Measurements from ENCODE around the gene C8A. TPM values are rescaled to one million over a fixed set of nuclear protein-coding genes. Genes with fewer than 3 reads are reported as not detected.

Gene C8A
- total RNA-seq, 1 experiment from 2014 or later, result 0.13 TPM

DNA sequence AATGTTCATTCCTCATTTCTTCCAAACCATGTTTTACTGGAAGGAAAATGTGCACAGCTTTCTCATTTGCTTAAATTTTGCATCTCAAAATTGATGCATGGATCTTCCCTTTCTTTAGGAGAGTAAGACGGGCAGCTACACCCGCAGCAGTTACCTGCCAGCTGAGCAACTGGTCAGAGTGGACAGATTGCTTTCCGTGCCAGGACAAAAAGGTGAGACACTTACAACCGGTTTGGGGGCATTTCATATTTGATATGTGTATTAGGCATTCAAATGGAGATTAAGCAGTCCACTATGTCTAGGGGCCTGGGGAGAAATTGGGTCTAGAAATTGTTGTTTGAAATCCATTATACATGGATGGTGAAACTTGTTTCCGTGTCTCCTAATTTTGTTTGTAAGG is 12.9 kb downstream of the C8A start (continued):
- TF ChIP-seq, protein P1, sequence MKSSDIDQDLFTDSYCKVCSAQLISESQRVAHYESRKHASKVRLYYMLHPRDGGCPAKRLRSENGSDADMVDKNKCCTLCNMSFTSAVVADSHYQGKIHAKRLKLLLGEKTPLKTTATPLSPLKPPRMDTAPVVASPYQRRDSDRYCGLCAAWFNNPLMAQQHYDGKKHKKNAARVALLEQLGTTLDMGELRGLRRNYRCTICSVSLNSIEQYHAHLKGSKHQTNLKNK (CRISPR knock-in tag; IDR thresholded peaks at IDR 0.05), result no peak
- TF ChIP-seq ZNF416 (CRISPR knock-in tag; IDR thresholded peaks at IDR 0.05) (no peak), HMGA2 (CRISPR knock-in tag; IDR thresholded peaks at IDR 0.05) (no peak), TCF7 (CRISPR knock-in tag; IDR thresholded peaks at IDR 0.05; ENCODE audit: low read depth) (no peak), ESRRA (CRISPR knock-in tag; IDR thresholded peaks at IDR 0.05; ENCODE audit: borderline replicate concordance) (no peak), NR2C2 (CRISPR knock-in tag; IDR thresholded peaks at IDR 0.05) (no peak), JUN (CRISPR knock-in tag; IDR thresholded peaks at IDR 0.05) (no peak), NFATC4 (CRISPR knock-in tag; IDR thresholded peaks at IDR 0.05) (no peak), RELA (CRISPR knock-in tag; IDR thresholded peaks at IDR 0.05; ENCODE audit: borderline replicate concordance) (no peak), ZNF423 (CRISPR knock-in tag; IDR thresholded peaks at IDR 0.05) (no peak)
- TF ChIP-seq, protein P2, sequence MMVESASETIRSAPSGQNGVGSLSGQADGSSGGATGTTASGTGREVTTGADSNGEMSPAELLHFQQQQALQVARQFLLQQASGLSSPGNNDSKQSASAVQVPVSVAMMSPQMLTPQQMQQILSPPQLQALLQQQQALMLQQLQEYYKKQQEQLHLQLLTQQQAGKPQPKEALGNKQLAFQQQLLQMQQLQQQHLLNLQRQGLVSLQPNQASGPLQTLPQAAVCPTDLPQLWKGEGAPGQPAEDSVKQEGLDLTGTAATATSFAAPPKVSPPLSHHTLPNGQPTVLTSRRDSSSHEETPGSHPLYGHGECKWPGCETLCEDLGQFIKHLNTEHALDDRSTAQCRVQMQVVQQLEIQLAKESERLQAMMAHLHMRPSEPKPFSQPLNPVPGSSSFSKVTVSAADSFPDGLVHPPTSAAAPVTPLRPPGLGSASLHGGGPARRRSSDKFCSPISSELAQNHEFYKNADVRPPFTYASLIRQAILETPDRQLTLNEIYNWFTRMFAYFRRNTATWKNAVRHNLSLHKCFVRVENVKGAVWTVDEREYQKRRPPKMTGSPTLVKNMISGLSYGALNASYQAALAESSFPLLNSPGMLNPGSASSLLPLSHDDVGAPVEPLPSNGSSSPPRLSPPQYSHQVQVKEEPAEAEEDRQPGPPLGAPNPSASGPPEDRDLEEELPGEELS (CRISPR knock-in tag; IDR thresholded peaks at IDR 0.05), result no peak
- TF ChIP-seq, protein P3, sequence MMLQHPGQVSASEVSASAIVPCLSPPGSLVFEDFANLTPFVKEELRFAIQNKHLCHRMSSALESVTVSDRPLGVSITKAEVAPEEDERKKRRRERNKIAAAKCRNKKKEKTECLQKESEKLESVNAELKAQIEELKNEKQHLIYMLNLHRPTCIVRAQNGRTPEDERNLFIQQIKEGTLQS (CRISPR knock-in tag; conservative IDR thresholded peaks at IDR 0.05), result no peak

DNA sequence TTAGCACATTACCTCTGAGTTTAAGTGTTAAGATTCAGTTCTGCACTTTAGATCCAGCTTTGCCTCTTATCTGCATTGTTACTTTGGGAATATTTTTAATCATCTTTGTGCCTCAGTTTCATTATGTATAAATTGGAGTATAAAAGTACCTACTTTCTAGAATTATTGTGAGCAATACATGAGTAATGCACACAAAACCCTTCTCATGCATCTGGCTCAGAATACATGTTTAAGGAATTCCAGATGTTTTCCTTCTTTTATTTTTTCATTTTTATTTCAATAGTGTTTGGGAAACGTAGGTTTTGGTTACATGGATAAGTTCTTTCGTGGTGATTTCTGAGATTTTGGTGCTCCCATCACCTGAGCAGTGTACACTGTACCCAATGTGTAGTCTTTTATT is 14.2 kb downstream of the C8A start:
- TF ChIP-seq AR (CRISPR knock-in tag; IDR thresholded peaks at IDR 0.05), result no peak
- TF ChIP-seq ZNF121 (CRISPR knock-in tag; IDR thresholded peaks at IDR 0.05), result no peak
- no peak for TF ChIP-seq NFE2L1 (CRISPR knock-in tag; IDR thresholded peaks at IDR 0.05)
- no peak for TF ChIP-seq ZNF416 (CRISPR knock-in tag; IDR thresholded peaks at IDR 0.05)
- TF ChIP-seq ERG (CRISPR knock-in tag; IDR thresholded peaks at IDR 0.05), result no peak
- no peak for TF ChIP-seq IRF2 (CRISPR knock-in tag; IDR thresholded peaks at IDR 0.05; ENCODE audit: borderline replicate concordance, low read depth)
- TF ChIP-seq SOX15 (CRISPR knock-in tag; IDR thresholded peaks at IDR 0.05), result no peak
- TF ChIP-seq TP53 (CRISPR knock-in tag; IDR thresholded peaks at IDR 0.05), result no peak
- no peak for TF ChIP-seq SMAD4 (CRISPR knock-in tag; IDR thresholded peaks at IDR 0.05)
- no peak for DNase-seq (ENCODE audit: low spot score)
- ChIA-PET POLR2A (no interaction called here), CTCF (no interaction called here)
- no peak overlapping the region for H3K27ac Mint-ChIP-seq
- H3K4me3 Mint-ChIP-seq, result no peak overlapping the region
- no peaks in the 10 kb centered on the region for H3K9me3 Mint-ChIP-seq
- peaks cover 1% of the 10 kb centered on the region; the same call in 1 of the 2 replicates for H3K27me3 Mint-ChIP-seq (ENCODE audit: low read depth)
- no peaks in the 10 kb centered on the region for H3K36me3 Mint-ChIP-seq
- H3K4me1 Mint-ChIP-seq, result no peaks in the 10 kb centered on the region
- ATAC-seq, result no peak

DNA sequence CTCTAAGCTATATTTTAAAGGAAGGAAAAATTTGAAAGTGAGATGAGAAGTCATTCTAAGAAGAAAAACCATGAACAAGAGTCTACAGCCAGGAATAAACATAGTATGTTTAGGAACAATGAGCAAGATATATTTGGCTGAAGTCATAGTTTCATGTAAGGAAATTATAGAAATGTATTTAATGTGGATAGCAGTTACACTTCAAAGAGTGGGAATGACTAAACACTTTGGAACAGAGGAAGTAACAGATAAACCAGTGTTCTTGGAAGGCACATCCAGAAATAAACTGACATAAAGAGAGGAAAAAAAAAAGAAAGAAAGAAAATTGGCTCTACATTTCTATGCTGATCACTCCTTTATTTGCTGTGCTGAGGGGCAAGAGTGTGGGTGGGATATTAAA is 18.0 kb downstream of the C8A start:
- Mint-ChIP-seq H3K4me1 (no peaks in the 10 kb centered on the region), H3K4me3 (no peak overlapping the region), H3K27ac (no peak overlapping the region), H3K36me3 (no peaks in the 10 kb centered on the region), H3K27me3 (ENCODE audit: low read depth) (peaks cover 13% of the 10 kb centered on the region), H3K9me3 (no peaks in the 10 kb centered on the region)
- DNase-seq (ENCODE audit: low spot score) (no peak), ATAC-seq (no peak)
- POLR2A ChIA-PET, result no interaction called here
- CTCF ChIA-PET, result no interaction called here
- no peak for TF ChIP-seq AFF4 (CRISPR knock-in tag; IDR thresholded peaks at IDR 0.05; ENCODE audit: borderline replicate concordance)
- TF ChIP-seq, protein P4, sequence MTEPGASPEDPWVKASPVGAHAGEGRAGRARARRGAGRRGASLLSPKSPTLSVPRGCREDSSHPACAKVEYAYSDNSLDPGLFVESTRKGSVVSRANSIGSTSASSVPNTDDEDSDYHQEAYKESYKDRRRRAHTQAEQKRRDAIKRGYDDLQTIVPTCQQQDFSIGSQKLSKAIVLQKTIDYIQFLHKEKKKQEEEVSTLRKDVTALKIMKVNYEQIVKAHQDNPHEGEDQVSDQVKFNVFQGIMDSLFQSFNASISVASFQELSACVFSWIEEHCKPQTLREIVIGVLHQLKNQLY (CRISPR knock-in tag; IDR thresholded peaks at IDR 0.05), result no peak
- no peak for TF ChIP-seq NR1H2 (CRISPR knock-in tag; IDR thresholded peaks at IDR 0.05)
